ENCODE measurements around the gene TSPEAR. TPM values are rescaled to one million over a fixed set of nuclear protein-coding genes. Genes with fewer than 3 reads are reported as not detected.

The TSPEAR gene
- total and polyA plus RNA-seq, 11 donors, result 0.01 to 2.6 (median 0.71) TPM; not detected in 2

- peaks cover 0 to 37% (median 6%) of the 10 kb centered on the region in 12 donors for H3K9me3 ChIP-seq
- H3K36me3 ChIP-seq, result no peaks in the 10 kb centered on the region
- peaks cover 0 to 7% (median 0%) of the 10 kb centered on the region in 9 donors for H3K27me3 ChIP-seq
- no peaks in the 10 kb centered on the region for H3K4me1 ChIP-seq
- DNase-seq (no peak), ATAC-seq (no peak)
- no peak overlapping the region for H3K27ac ChIP-seq
- H3K4me3 ChIP-seq, result no peak overlapping the region
- intact Hi-C loops (cut with DNase I), result no loop called here
- TF ChIP-seq POLR2A (IDR thresholded peaks at IDR 0.05) (no peak), CTCF (IDR thresholded peaks at IDR 0.05) (no peak)
Observed at GRCh38 chr21:44609193-44609592, 102.2 kb downstream of the TSPEAR start.

- Histone ChIP-seq H3K27me3 (peaks cover 0 to 11% (median 0%) of the 10 kb centered on the region in 9 donors), H3K4me1 (no peaks in the 10 kb centered on the region), H3K27ac (no peak overlapping the region), H3K9me3 (peaks cover 0 to 33% (median 6%) of the 10 kb centered on the region in 12 donors), H3K4me3 (no peak overlapping the region), H3K36me3 (no peaks in the 10 kb centered on the region)
- intact Hi-C loops (cut with DNase I), result no loop called here
- WGBS, 4 donors, result 69 to 77% (median 73%) methylated on average over 4 of the region's 4 CpGs
- TF ChIP-seq CTCF (IDR thresholded peaks at IDR 0.05) (no peak), POLR2A (IDR thresholded peaks at IDR 0.05) (no peak)
- no peak for DNase-seq
- ATAC-seq, result no peak
Observed at GRCh38 chr21:44606495-44606894, 104.9 kb downstream of the TSPEAR start.

GRCh38 chr21:44603911-44604310, 107.5 kb downstream of the TSPEAR start:
- intact Hi-C loops (cut with DNase I), result no loop called here
- Histone ChIP-seq H3K36me3 (no peaks in the 10 kb centered on the region), H3K9me3 (peaks cover 0 to 10% (median 0%) of the 10 kb centered on the region in 12 donors), H3K27me3 (peaks cover 0 to 19% (median 0%) of the 10 kb centered on the region in 9 donors), H3K4me1 (no peaks in the 10 kb centered on the region), H3K27ac (no peak overlapping the region), H3K4me3 (no peak overlapping the region)
- TF ChIP-seq CTCF (IDR thresholded peaks at IDR 0.05) (no peak), POLR2A (IDR thresholded peaks at IDR 0.05) (no peak)
- WGBS, 4 donors, result 81 to 88% (median 83%) methylated on average over 8 of the region's 8 CpGs
- DNase-seq (no peak), ATAC-seq (no peak)

- intact Hi-C loops (cut with DNase I), result no loop called here
- H3K36me3 ChIP-seq, result no peaks in the 10 kb centered on the region
- DNase-seq (no peak), ATAC-seq (no peak)
- H3K27me3 ChIP-seq, result peaks cover 0 to 22% (median 0%) of the 10 kb centered on the region in 9 donors
- H3K4me1 ChIP-seq, result no peaks in the 10 kb centered on the region
- TF ChIP-seq CTCF (IDR thresholded peaks at IDR 0.05) (no peak), POLR2A (IDR thresholded peaks at IDR 0.05) (no peak)
- H3K9me3 ChIP-seq, result peaks cover 0 to 14% (median 0%) of the 10 kb centered on the region in 12 donors
- 45 to 58% (median 54%) methylated on average over 12 to 17 of the region's 17 CpGs for WGBS, 4 donors
- H3K27ac ChIP-seq, result no peak overlapping the region
- H3K4me3 ChIP-seq, result no peak overlapping the region
Observed at GRCh38 chr21:44603109-44603875, 108.1 kb downstream of the TSPEAR start.
